ENCODE measurements around the gene YJEFN3.

The YJEFN3 gene, protein sequence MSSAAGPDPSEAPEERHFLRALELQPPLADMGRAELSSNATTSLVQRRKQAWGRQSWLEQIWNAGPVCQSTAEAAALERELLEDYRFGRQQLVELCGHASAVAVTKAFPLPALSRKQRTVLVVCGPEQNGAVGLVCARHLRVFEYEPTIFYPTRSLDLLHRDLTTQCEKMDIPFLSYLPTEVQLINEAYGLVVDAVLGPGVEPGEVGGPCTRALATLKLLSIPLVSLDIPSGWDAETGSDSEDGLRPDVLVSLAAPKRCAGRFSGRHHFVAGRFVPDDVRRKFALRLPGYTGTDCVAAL

DNA sequence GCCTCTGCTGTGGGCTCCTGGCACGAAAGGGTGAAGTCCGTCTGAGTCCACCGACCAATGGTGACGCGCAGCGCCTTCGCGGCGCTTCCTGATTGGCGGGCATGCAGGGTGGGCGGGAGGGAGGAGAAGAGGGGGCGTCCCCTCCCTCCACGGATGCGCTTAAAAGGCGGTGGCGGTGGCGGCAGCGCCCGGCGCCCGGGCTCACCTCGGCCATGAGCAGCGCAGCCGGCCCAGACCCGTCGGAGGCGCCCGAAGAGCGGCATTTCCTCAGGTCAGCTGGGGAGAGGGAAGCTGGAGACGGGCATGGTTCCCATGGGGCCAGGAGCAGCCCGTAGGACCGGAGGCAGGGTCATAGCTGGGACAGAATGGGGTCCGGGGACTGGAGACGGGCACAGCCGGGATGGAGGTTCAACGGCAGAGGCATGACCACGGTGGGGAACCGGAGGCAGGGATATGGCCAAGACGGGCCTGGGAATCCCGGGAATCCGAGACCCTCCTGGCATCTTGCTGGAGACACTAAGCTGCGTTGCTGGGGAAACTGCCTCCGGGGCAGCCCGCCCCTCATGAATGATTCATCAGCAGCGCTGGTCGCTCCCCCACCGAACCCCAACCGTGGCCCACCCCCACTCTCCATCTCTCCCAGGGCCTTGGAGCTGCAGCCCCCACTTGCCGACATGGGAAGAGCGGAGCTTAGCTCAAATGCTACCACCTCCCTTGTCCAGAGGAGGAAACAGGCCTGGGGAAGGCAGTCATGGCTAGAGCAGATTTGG lies at the start of gene YJEFN3:
Gene YJEFN3 (plus strand): TSS at position 191 of the 770 bp plus-strand sequence. CDS start 22 bp downstream, at position 213.
- no peak for DNase-seq (ENCODE audit: low read depth in 1 of 2, low spot score in 1 of 2)

DNA sequence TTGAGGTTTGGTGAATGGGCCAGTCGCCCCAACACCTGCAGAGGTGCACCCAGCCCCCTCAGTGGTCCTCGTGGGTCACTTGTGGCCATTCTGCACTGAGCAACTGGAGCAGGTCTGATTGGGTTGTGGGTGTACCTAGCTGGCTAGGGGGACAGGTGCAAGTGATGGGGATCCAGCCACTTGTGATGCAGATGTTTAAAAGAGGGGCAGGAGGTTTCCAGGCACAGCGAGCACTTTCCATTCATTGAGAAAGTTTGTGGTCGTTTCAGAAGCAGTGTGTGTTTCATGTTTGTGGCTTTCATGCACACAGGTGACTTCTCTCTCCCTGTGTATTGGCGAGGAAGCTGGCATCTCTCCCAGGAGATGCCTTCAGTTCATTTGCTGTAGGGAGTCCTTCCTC lies 48.0 kb upstream of the YJEFN3 start:
- DNase-seq (ENCODE audit: low read depth in 1 of 2, low spot score in 1 of 2), result no peak

DNA sequence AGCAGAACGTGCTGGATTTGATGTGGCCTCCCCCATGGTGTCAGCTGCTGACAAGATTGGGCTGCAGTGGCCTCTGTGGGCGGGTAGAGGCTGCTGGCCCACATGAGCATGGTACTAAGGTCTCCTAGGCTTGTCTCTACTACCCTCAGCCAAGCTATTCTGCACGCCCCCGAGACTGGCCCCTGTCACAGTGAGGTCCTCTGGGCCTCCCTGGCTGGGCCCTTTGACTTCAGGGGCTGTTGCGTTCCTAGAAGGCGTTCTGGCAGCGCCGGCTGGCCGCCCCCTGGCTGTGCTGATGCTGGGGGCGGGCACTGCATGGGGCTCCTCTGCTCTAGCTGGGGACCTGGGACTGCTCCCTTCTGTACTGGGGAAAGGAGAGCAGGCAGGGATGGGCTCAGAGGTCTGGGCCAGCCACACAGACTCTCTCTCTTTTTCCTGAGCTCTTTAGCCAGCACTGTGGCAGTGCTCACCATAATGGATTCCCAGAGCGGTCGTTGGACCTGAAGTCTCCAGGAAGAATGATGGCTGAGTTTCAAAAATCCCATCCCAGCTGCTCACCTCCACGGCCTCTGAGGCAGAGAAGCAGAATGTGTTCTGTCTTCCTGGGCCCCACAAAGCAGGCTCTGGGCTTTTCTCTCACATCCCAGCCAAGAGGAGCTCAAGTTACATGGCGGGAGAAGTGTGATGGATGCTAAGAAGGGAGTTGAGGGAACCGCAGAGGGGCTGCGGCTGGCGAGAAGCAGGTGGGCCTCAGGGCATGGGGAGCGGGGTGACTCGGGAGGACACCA lies 45.7 kb upstream of the YJEFN3 start:
- no peak for DNase-seq (ENCODE audit: low read depth in 1 of 2, low spot score in 1 of 2)

DNA sequence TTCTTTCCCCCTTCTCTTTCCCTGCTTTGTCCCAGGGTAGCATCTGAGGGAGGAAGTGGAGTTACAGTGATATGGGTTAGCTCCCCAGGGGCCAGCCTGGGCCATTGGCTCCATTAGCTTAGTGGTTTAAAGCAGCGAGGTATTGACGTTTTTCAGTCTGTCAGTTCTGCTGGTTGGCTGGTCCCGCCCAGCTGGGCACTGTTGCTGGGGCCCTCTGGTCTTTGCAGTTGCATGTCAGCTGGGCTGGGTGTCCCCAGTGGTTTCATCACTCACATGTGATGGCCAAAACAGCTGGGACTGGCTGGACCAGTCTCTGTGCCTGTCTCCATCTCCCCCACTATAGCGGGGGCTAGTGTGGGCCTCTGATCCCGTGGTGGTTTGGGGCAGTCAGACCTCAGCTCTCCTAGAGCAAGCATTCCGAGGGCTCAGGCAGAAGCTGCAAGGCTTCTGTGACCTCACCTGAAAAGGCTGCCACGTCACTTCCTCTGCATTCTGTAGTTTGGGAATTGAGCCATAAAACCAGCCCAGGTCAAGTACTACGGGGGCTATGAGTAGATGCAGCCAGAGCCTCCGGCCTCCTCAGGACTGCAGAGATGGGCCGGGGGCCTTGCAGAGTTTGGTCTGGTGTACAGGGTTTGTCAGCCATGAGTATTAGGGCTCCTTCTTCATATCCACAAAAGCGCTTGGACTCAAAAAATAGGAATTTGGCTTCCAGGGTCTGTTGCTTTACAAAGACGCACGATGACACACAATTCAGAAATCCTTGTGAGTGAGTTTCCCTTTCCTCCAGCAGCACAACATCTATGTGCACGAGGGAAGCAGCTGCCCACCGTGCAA lies 43.3 kb upstream of the YJEFN3 start:
- no peak for DNase-seq (ENCODE audit: low read depth in 1 of 2, low spot score in 1 of 2)

DNA sequence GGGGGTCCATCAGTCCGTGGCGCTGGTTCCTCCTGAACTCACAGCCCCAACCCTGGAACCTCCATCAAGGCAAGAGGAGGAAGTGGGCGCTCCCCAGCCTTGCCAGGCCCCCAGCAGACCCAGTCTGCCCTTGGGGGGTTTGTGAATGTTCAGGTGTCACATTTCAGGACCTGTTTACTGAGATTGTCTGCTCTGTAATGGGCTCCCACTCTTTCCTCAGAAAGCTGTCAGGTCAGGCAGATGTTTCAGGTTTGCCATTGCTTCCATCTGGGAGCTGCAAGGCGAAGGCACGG lies 42.8 kb upstream of the YJEFN3 start:
- no peak for DNase-seq (ENCODE audit: low read depth in 1 of 2, low spot score in 1 of 2)

DNA sequence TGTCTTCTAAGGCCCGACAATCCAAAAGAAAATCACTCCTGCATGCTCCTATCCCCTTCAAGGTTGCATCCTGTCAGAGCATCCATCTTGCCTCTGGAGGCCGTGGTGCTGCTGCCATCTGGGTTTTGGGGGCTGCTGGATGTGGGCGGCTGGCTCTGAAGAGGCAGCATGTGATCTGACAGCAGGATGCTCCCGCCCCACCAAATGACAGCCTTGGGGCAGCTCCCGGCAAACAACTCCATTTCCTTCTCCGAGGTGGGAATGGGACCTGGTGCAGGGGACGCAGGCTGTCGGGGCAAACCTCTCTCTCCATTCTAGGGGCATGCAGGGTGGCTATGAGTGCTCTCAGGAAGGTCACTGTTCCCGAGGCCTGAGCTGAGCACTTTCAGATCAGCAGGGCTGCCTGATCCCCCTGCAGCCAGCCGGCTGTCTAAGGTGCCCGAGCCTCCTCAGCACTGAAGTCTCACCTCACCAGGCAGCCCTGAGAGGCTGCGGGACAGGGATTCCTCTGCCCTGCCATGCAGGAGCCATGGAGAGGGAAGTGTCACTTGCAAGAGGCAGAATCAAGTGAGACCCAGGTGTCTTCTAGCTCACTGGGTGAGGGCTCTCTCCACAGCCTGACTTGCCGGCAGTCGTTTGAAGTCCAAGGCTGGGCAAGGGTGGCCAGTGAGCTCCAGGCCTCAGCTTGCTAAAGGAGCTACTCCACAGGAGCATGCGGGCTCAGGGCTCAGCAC lies 42.2 kb upstream of the YJEFN3 start:
- no peak for DNase-seq (ENCODE audit: low read depth in 1 of 2, low spot score in 1 of 2)

DNA sequence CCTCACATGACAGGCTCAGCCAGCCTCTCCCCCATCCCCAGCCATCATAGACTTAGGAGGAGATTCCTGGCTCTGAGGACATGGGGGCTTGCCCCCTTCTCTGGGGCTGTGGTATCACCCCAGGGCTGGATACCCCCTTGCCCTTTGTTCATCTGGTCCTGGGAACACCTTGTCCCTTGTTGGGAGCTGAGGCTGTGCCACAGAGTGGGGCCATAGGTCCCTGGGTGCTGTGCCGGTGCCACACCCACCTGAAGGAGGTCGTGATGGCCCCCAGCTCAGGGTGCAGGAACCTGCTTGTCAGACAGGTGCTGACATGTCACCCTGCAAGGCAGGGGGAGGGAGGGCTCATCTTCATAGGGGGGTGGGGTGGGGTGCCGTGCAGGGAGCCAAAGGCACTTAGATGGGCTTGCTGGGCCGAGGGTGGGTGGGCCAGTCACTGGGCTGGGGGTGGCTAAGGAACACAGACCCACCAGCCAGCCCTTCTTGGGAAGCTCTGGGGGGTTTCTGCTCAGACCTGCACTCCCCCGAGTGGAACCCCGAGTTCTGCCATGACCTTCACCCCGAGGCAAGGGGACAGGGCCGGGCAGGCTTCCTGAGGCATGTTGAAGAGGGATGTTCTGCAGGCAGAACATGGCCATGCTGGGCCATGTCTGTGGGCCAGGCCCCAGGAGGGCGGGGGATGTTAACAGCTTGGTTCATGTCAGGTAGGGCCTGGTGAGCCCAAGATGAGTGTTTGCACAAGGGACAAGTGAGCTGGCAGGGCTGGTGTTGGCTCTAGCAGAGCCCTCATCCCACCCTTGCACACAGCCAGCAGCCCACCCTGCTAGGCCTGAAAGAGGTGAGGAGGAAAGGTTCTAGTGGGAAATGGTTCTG lies 41.4 kb upstream of the YJEFN3 start:
- DNase-seq (ENCODE audit: low read depth in 1 of 2, low spot score in 1 of 2), result no peak

DNA sequence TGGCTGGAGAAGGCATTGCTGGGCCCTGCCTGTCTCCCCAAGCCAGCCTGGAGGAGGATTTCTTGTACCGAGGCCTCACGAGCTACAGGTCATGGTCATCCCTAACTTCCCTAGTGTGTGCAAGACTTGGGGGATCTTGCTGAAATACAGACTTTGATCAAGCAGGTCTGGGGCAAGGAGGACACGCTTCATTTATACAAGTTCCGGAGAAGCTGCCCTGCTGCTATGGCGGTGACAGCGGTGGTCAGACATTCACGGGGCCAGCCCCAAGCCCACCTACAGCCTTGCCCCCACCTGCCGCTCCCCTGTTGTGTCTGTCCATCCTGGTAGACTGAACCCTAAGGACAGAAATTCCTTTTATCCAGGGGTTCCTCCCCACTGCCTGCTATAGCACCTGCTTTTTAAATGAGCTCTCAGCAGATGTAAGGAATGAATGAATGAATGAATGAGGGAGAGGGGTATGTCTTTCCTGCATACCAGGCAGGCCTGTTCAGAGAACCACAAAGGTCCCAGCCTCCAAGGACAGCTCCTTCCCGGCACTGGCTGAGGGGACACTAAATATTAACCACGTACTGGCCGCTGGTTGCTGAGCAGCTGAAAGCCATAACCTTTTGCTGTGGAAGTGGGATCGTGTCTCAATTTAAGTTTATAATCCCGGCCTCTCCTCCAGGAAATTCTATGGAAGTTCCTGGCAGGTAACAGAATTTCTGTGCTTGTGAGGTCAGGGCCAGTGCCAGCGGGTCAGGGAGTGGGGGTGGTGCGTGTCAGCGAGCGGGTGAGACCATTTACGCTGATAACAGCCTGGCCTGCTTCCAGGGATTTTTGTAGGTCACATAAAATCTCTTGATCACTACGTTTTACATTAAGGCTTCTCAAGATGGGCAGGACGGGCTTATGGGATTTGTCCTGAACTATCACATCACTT lies 40.5 kb upstream of the YJEFN3 start:
- DNase-seq (ENCODE audit: low read depth in 1 of 2, low spot score in 1 of 2), result no peak

DNA sequence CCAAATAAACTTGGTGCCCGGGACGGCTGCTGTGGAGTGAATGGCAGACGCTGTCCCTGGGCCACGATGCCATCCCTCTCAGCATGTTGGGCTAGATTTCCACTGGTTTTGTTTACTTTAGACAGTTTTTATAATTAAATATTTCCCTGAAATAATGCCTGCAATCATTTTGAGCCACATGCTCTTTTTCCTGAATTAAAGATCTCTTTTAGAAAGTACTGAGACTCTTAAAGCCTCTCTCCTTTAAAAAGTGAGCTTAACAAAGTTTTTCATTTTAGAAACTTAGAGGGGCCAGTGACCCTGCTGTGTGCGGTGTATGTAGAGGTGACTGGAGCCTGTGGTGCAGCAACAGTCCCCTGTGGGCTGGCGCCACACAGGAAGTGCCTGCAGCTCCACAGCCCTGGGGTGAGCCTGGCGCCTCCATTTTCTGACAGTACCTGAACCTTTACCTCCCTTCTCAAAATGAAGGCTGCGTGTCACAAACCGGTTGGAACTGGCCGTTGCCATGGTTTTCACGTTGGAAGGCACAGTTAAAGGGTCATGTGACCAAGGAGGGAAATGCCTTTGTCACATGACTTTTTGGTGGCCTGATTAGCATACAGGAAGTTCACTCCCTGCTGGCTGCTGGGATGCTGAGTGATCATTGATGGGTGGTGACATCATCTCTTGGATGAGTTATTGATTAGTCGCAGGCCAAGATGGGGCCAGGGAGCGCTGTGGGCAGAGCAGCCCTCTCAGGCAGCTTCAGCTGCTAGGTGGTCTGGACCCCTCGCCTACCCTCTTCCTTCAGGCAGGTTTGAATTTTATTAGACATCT lies 39.6 kb upstream of the YJEFN3 start:
- DNase-seq (ENCODE audit: low read depth in 1 of 2, low spot score in 1 of 2), result peak; percentile 76 to 77

DNA sequence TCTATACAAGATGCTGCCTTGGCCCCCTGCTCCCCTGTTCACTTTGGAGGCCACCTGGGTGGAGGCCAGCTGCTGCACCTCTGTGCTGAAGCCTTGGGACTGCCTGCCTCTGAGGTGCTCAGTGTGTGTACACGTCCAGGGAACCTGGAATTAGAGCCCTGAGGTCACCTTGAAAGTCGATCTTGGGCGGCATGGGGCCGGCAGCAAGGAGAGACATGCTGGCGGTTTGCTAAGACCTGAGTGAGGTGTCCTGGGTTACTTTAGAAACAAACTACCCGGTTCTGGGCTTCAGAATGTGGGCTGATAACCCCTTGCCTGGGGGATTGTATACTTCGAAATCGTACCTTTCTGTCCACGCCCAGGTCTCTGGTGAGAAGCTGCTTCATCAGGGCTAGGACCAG lies 38.9 kb upstream of the YJEFN3 start:
- no peak for DNase-seq (ENCODE audit: low read depth in 1 of 2, low spot score in 1 of 2)

DNA sequence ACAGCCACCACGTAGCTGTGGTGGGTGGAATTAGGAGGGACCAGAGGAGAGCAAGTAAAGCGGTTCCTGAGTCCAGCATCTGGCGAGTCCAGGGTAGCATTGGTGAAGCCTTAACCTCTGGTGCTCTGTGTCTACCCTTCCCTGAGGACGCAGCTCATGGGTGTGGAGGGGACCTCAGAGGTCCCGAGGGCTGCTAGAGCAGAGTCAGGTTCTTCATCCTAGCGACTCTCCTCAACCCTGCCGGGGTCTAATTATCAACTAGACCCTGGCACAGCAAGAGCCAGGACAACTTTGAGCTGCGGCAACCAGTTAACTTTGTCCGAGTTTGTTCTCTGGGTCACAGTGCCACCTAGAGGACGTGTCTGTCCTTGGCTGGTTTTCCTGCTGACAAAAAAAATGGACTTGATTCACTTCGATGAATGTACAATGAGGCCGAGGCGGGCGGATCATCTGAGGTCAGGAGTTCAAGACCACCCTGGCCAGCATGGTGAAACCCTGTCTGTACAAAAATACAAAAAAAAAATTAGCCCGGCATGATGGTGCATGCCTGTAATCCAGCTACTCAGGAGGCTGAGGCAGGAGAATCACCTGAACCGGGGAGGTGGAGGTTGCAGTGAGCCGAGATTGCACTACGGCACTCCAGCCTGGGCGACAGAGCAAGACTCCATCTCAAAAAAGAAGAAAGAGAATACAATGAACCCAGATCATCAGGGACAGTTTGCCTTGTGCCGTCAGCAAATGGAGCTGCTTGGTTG lies 38.3 kb upstream of the YJEFN3 start:
- peak; percentile 67 for DNase-seq (ENCODE audit: low read depth in 1 of 2, low spot score in 1 of 2)

DNA sequence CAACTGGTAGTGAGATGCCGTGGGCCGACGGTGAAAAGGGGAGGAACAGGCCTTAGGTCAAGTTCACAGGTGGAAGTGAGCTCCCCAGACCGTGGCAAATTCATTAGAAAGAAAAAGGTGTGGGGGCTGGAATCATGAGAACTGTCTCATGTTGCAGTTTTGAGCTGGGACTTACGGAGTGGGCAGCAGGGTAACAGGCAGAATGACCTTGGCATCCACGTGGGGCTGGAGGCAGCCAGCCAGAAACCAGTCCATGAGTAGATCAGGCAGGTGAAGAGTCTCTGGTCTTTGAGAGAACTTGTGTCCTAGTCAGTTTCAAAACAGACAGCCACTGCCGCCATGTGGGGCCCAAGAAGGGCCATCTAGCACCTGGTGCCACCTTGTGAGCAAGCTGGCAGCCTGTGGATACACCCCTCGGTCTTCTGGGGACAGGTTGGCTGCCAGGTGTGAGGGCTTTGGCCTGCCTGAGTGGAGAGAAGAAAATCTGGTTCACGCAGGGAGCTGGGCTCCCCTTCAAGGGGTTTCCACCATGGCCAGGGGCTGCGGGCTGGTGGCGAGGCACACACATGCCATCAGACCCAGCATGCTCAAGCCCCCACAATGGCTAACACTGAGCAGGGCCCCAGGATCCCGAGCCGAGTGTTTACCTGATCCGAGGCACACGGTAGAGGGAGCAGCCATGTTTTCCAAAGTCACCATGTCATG lies 37.2 kb upstream of the YJEFN3 start:
- DNase-seq (ENCODE audit: low read depth in 1 of 2, low spot score in 1 of 2), result no peak

DNA sequence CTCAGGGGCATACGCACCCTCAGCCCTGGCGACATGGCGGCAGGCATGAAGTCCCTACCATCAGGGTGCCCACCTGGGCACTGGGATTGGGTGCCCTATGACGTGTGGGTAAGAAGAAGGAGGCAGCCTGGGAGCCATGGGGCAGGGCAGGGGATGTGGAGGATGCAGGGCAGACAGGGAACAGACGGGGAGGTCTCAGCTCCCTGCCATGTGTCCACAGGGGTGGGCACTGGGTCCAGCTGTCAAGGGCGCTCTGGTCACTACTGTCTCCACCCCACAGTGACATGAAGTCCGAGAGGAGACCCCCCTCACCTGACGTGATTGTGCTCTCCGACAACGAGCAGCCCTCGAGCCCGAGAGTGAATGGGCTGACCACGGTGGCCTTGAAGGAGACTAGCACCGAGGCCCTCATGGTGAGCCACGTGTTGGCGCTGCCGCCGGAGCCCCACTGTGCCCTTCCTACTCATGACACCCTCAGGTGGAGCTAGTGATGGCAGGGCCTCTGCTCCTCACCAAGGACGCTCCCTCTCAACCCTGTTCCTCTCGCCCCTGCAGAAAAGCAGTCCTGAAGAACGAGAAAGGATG lies 36.6 kb upstream of the YJEFN3 start:
- no peak for DNase-seq (ENCODE audit: low read depth in 1 of 2, low spot score in 1 of 2)

DNA sequence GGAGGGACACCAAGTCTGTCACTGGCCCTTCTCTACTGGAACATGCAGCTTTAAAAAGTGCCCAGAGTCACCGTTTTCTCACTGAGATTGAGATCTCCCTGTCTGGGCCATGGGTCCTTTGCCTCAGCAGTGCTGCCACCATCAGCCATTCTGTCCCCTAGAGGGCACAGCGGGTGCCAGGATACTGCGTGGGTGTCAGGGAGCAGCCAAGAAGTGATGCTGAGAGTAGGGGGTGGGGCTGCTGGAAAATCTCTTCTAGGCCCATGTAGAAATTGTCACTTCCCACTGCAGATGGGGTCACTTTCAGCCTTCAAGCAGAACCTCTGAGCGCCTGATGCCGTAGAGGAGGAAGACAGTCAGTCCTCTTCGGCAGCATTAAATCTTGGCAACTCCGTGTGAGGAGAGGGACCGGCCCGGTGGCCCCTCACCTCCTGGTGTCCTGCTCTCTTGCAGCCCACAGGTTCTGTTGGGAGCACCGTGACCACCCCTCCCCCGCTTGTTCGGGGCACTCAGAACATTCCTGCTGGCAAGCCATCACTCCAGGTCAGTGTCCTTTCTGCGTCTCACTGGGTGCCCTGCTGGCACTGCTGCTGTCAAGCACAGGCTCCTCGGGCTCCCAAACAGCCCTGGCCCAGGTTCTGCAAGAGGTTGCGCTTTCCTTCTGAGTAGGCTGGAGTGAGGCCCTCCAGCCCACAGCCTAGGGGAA lies 34.7 kb upstream of the YJEFN3 start:
- DNase-seq (ENCODE audit: low read depth in 1 of 2, low spot score in 1 of 2), result no peak

Data from activated T-helper 1 cell treated with anti-CD3 and anti-CD28 coated beads, Interleukin-2, amount 50 U/mL, for 16 hours (primary cell).